ENCODE measurements around the gene MYH7B.

GRCh38 chr20:34989118-34989517 lies 33.5 kb downstream of the MYH7B start:
- no peak for TF ChIP-seq SUZ12 (IDR thresholded peaks at IDR 0.05)
- TF ChIP-seq SP1 (IDR thresholded peaks at IDR 0.05), result no peak
- TF ChIP-seq PKNOX1 (IDR thresholded peaks at IDR 0.05), result no peak
- no peak for TF ChIP-seq FOXA1 (IDR thresholded peaks at IDR 0.05)
- TF ChIP-seq L3MBTL2 (conservative IDR thresholded peaks at IDR 0.05), result no peak
- no peak for TF ChIP-seq FOXK2 (IDR thresholded peaks at IDR 0.05)
- no peak for TF ChIP-seq FOXM1 (IDR thresholded peaks at IDR 0.05; ENCODE audit: borderline replicate concordance)
- TF ChIP-seq CTBP1 (IDR thresholded peaks at IDR 0.05; ENCODE audit: borderline replicate concordance), result no peak
- TF ChIP-seq ARNT (IDR thresholded peaks at IDR 0.05), result no peak
- TF ChIP-seq HDGF (IDR thresholded peaks at IDR 0.05; ENCODE audit: borderline replicate concordance), result no peak
- no peak for TF ChIP-seq TARDBP (IDR thresholded peaks at IDR 0.05)
- no peak for TF ChIP-seq ELF4 (IDR thresholded peaks at IDR 0.05)
- TF ChIP-seq ZNF384 (IDR thresholded peaks at IDR 0.05), result no peak
- TF ChIP-seq BHLHE40 (IDR thresholded peaks at IDR 0.05; ENCODE audit: borderline replicate concordance), result no peak
